ENCODE data around the gene CTXND2. TPM values are rescaled to one million over a fixed set of nuclear protein-coding genes. Genes with fewer than 3 reads are reported as not detected.

Gene CTXND2
- polyA plus RNA-seq, 1 of the 3 experiments (the other 2 are of a cell fraction) = not detected

GRCh38 chr1:150925080-150925479 is 38.1 kb downstream of the CTXND2 start:
- Histone ChIP-seq H3K4me1 (ENCODE audit: control insufficient read depth in 1 of 2, insufficient read depth in 2 of 2, low read depth in 1 of 2, low read length in 1 of 2) (peaks cover 6 to 13% of the 10 kb centered on the region in 2 experiments; a peak in 2 of 4 replicates), H3K36me3 (replicated peaks in 1 of 2; ENCODE audit: control insufficient read depth in 1 of 2, insufficient read depth in 2 of 2, low read length in 1 of 2) (peaks cover 18 to 21% of the 10 kb centered on the region in 2 experiments), H3K9me2 (no peaks in the 10 kb centered on the region), H3K27ac (ENCODE audit: low read depth in 2 of 2, low read length in 1 of 2) (no peak overlapping the region), H3K9ac (no peak overlapping the region), H2AFZ (ENCODE audit: low read depth) (no peak overlapping the region), H3K4me3 (ENCODE audit: low read depth in 2 of 2, low read length in 1 of 2) (no peak overlapping the region), H3K27me3 (ENCODE audit: insufficient read depth) (no peaks in the 10 kb centered on the region), H3K9me3 (no peaks in the 10 kb centered on the region), H4K20me1 (ENCODE audit: insufficient read depth) (no peaks in the 10 kb centered on the region), H3K4me2 (no peak overlapping the region), H3F3A (replicated peaks; ENCODE audit: insufficient read depth) (peaks cover 10% of the 10 kb centered on the region), H3K79me2 (ENCODE audit: insufficient read depth) (peaks cover 36% of the 10 kb centered on the region)
- DNase-seq = no peak
- 94% methylated on average over 23 of the region's 23 CpGs for WGBS (ENCODE audit: low lambda C conversion rate)
- ChIA-PET POLR2A (no interaction called here), CTCF (interaction anchor here (0.6 to 0.8 kb wide), 2 partner anchors 16 to 71 kb away, joined by 3 to 5 read pairs; no protein-coding TSS in a partner anchor)
- TF ChIP-seq MXI1 (IDR thresholded peaks at IDR 0.05; ENCODE audit: low read depth, low read length) (no peak), POLR2AphosphoS5 (IDR thresholded peaks at IDR 0.05; ENCODE audit: low read depth, low read length) (no peak), USF2 (IDR thresholded peaks at IDR 0.05; ENCODE audit: borderline replicate concordance, low read depth, low read length) (no peak), JUND (IDR thresholded peaks at IDR 0.05) (no peak), TAF1 (IDR thresholded peaks at IDR 0.05; ENCODE audit: borderline replicate concordance, low read depth, low read length) (no peak), RCOR1 (IDR thresholded peaks at IDR 0.05; ENCODE audit: low read length) (no peak), FOXJ3 (CRISPR knock-in tag; IDR thresholded peaks at IDR 0.05) (no peak), REST (IDR thresholded peaks at IDR 0.05; ENCODE audit: low read depth, low read length) (no peak)
- TF ChIP-seq, protein P1, sequence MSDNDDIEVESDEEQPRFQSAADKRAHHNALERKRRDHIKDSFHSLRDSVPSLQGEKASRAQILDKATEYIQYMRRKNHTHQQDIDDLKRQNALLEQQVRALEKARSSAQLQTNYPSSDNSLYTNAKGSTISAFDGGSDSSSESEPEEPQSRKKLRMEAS (IDR thresholded peaks at IDR 0.05; ENCODE audit: low read depth) = no peak
- TF ChIP-seq, protein P2, sequence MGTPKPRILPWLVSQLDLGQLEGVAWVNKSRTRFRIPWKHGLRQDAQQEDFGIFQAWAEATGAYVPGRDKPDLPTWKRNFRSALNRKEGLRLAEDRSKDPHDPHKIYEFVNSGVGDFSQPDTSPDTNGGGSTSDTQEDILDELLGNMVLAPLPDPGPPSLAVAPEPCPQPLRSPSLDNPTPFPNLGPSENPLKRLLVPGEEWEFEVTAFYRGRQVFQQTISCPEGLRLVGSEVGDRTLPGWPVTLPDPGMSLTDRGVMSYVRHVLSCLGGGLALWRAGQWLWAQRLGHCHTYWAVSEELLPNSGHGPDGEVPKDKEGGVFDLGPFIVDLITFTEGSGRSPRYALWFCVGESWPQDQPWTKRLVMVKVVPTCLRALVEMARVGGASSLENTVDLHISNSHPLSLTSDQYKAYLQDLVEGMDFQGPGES (IDR thresholded peaks at IDR 0.05; ENCODE audit: low read depth, low read length) = no peak
